GM12891 (cell line): Measurements from ENCODE around the gene RRP1B.

ENCODE experiments used
- PAX5 ChIP-seq: IDR thresholded peaks from 2 replicates; pipeline ENCODE4 v1.6.1; 2011; ENCODE audit warnings: low read length, moderate library complexity, mild to moderate bottlenecking; ENCODE audit not compliant: insufficient read depth, severe bottlenecking
- POLR2A ChIP-seq: IDR thresholded peaks from 2 replicates; pipeline ENCODE4 v1.6.1; 2011; ENCODE audit warnings: low read depth, low read length, control low read depth
- POLR2AphosphoS5 ChIP-seq: IDR thresholded peaks from 2 replicates; pipeline ENCODE4 v1.6.1; 2011; ENCODE audit warnings: low read depth, low read length, control low read depth
- POU2F2 ChIP-seq: IDR thresholded peaks from 2 replicates; pipeline ENCODE4 v1.6.1; 2011; ENCODE audit warnings: low read depth, mild to moderate bottlenecking, control low read depth, low read length, moderate library complexity
- SPI1 ChIP-seq: IDR thresholded peaks from 2 replicates; pipeline ENCODE4 v1.6.1; 2011; ENCODE audit warnings: low read depth, low read length, control low read depth
- TAF1 ChIP-seq: IDR thresholded peaks from 2 replicates; pipeline ENCODE4 v1.6.1; 2011; ENCODE audit warnings: low read depth, low read length, control low read depth

GRCh38 chr21:43703035-43703880 is 43.9 kb downstream of the RRP1B start:
- TF ChIP-seq POLR2AphosphoS5 (no peak), POLR2A (no peak), TAF1 (no peak), PAX5 (no peak), SPI1 (no peak), POU2F2 (no peak)
